D721Med (cell line): Measurements from ENCODE around the gene ZBTB42.

Experiments used
- DNase-seq: peaks from one replicate; pipeline ENCODE4 v3.0.0; 2011; ENCODE audit warnings: low spot score; ENCODE audit not compliant: insufficient read length
- FAIRE-seq: peaks from 2 replicates; lab custom pipeline; 2011; peaks lifted over from hg19 to GRCh38; lab: Jason Lieb, UNC
- CTCF ChIP-seq: IDR thresholded peaks from 2 replicates; pipeline ENCODE4 v1.5.1; 2012; ENCODE audit warnings: mild to moderate bottlenecking, control low read depth; ENCODE audit not compliant: insufficient read depth; ENCODE audit errors: missing control alignments

The ZBTB42 gene

DNA sequence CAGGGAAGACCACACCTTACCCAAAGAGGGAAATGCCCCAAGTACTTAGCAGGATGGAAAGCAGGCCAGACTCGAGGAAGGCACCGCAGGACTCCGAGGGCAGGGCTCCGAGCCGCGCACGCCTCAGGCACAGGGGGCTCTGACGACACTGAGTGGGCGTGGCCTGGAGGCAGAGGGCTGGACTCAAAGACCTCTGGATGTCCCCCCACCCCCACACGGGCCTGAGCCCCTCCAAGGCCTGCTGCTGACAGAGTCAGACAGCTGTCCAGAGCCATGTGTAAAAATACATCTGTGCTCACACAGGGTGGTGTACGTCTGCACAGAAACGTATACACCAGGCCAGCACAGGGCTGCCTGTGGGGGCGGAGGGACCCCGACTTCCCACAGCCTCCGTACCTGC, 6.8 kb upstream of the ZBTB42 start:
- FAIRE-seq, result no peak

DNA sequence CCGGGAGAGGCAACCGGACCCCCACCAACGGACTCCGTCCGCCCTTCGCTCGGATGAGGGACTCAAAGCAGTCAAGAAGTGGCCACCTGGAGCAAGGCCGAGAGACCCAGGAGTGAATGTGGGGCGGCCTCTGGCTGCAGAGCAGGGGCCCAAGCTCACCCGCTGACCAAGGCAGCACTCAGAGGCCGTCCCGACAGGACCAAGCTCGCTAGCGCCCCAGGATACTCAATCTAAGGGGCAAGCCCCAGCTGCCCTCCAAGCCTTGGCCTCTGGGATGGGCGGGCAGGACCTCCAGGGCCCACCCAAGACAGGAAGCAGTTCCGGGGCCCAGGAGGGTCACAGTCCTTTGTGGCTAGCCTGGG, 6.3 kb upstream of the ZBTB42 start:
- no peak for FAIRE-seq
- DNase-seq, result no peak
- TF ChIP-seq CTCF, result no peak

More for the DNA sequence above, 6.8 kb upstream of the ZBTB42 start:
- no peak for DNase-seq
- TF ChIP-seq CTCF, result no peak

DNA sequence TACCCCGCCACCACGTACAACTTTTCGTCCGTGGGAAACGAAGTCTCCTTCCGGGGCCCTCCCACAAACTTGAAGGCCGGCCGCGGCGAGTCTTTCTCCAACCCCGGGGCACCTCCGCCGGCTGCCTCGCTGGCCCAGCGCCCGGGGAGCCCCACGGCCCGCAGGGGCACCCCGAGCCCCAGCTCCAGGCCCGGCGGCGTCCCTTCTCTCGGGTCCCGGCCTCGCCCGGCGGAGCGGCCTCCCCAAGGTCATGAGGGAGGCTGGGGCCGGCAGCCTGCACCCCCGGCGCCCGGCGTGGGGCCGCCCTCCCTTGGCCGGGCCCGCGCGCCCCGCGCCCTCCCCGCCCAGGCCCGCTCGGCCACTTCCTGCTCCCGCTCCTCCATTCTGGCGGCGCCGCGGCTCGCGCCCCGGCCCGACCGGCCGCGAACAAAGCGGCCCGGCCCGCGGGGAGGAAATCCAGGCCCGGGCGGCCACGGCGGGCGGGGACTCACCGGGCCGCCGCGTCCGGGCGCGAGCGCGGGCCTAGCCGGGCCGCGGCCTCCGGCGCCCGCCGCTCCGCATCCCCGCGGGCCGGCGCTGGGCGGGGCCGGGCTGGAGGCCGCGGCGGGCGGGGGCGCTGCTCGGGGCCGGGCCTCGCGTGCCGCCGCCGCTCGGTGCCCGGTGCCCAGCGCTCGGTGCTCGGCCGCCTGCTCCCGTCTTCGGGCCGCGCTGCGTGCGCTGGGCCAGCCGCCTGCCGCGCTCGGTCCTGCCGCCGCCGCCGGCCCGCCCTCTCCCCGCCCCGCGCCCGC, 5.7 kb upstream of the ZBTB42 start, which contains the start of gene AKT1:
Gene AKT1 (minus strand): TSS at position 756 of the 788 bp plus-strand sequence. CDS start 3,105 bp downstream, outside the sequence.
- no peak for FAIRE-seq
- DNase-seq, result no peak
- TF ChIP-seq CTCF, result no peak

- DNase-seq, result peak; percentile 95
- TF ChIP-seq CTCF, result no peak
- no peak for FAIRE-seq
Measured at GRCh38 chr14:104795781-104796686, 4.9 kb upstream of the ZBTB42 start.

- no peak for FAIRE-seq
- no peak for TF ChIP-seq CTCF
- DNase-seq, result no peak
Measured at GRCh38 chr14:104796687-104797081, 4.2 kb upstream of the ZBTB42 start.

GRCh38 chr14:104797115-104798044, 3.5 kb upstream of the ZBTB42 start:
- DNase-seq (no peak), FAIRE-seq (no peak)
- TF ChIP-seq CTCF, result no peak
